ENCODE results near the gene KCNJ15.

DNA sequence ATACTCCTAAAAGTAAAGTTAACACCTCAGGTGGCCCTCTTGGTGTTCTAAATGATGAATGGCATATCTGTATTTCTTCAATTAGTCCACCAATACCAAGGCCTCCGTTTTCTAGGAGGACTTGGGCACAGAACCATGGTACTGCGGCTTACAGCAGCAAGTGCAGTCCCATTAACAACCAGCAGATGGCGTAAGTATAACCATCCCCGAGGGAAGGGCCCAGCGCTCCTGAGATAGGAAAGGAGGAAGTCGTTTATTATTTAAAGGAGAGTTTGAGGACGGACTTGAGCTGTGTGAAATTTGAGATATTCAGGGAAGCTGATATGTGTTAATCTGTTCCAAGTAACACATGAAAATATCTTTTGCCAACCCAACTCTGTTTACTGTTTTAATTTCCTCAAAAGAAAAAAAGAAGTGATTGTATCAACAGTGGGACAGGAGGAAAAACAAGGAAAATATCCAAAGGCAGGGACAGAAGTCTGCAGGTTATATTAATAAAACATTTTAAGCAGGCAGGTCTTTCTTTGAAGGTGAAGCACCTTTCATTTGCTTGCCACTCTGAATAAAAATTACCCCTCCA lies 37.7 kb upstream of the KCNJ15 start:
- TF ChIP-seq, protein P1, sequence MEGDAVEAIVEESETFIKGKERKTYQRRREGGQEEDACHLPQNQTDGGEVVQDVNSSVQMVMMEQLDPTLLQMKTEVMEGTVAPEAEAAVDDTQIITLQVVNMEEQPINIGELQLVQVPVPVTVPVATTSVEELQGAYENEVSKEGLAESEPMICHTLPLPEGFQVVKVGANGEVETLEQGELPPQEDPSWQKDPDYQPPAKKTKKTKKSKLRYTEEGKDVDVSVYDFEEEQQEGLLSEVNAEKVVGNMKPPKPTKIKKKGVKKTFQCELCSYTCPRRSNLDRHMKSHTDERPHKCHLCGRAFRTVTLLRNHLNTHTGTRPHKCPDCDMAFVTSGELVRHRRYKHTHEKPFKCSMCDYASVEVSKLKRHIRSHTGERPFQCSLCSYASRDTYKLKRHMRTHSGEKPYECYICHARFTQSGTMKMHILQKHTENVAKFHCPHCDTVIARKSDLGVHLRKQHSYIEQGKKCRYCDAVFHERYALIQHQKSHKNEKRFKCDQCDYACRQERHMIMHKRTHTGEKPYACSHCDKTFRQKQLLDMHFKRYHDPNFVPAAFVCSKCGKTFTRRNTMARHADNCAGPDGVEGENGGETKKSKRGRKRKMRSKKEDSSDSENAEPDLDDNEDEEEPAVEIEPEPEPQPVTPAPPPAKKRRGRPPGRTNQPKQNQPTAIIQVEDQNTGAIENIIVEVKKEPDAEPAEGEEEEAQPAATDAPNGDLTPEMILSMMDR (IDR thresholded peaks at IDR 0.05 in 8 of 11, conservative IDR thresholded peaks at IDR 0.05 in 3 of 11) = peak; percentile 85 to 97 (median 93)
- peak in 1 of 3 donors; percentile 37 for TF ChIP-seq POLR2AphosphoS5 (IDR thresholded peaks at IDR 0.05)

All from spleen (tissue), 7 donors.